Right lobe of liver (tissue), 6 donors: Measurements from ENCODE around the gene GPR3. TPM values are rescaled to one million over a fixed set of nuclear protein-coding genes. Genes with fewer than 3 reads are reported as not detected.

Experiments
- ATAC-seq, 4 donors: fragments of 200-7000 bp; cut with Tn5 transposase; one replicate each; pipeline ENCODE4 v1.9.1; 2020; ENCODE audit warnings: mild to moderate bottlenecking in 4 of 4, moderate library complexity in 4 of 4
- DNase-seq, 3 donors: peaks; one replicate each; pipeline ENCODE4 v3.0.0-alpha.2; 2020
- H3K27ac ChIP-seq, 3 donors: fragments of 200-600 bp; one replicate each; pipeline ENCODE4 v1.8.0; 2022
- H3K27me3 ChIP-seq, 2 donors: fragments of 200-600 bp; one replicate each; pipeline ENCODE4 v1.8.0; 2022
- H3K36me3 ChIP-seq, 4 donors: fragments of 200-600 bp; sonication (generic) in 1 of 4; one replicate each; pipeline versions ENCODE4 v1.5.1 to v1.8.0; 2017 to 2022; ENCODE audit warnings: control low read depth in 1 of 4
- H3K4me1 ChIP-seq, 4 donors: fragments of 200-600 bp; sonication (generic) in 1 of 4; one replicate each; pipeline versions ENCODE4 v1.5.1 to v1.8.0; 2017 to 2022; ENCODE audit warnings: control low read depth in 1 of 4
- H3K4me3 ChIP-seq, 3 donors: fragments of 200-600 bp; one replicate each; pipeline ENCODE4 v1.8.0; 2022
- H3K9me3 ChIP-seq, 4 donors: fragments of 200-600 bp; sonication (generic) in 1 of 4; one replicate each; pipeline versions ENCODE4 v1.5.1 to v1.8.0; 2017 to 2022; ENCODE audit warnings: control low read depth in 1 of 4
- POLR2A ChIP-seq: fragments of 450-650 bp; IDR thresholded peaks from one replicate; pipeline ENCODE4 v1.6.1; 2017; ENCODE audit warnings: antibody characterized with exemption, mild to moderate bottlenecking
- WGBS: methylation state at CpG from one replicate; pipeline ENCODE4 v1.1.6; 2018; ENCODE audit warnings: low coverage, low lambda C conversion rate; ENCODE audit not compliant: insufficient coverage; ENCODE audit errors: missing lambda C conversion rate; 5-methylcytosine and 5-hydroxymethylcytosine counted together
- intact Hi-C, 2 donors: fragments of 100-400 bp; cut with DNase I; formaldehyde crosslinking; loops; one replicate each; pipeline versions ENCODE4 v1.11.2 to v1.14.1; 2022
- total RNA-seq, 6 experiments: library from RNA; depleted of rRNA in 2 of 6; stranded (reverse); fragments of >200 nt in 2 of 6; fragmentation: NEBNext Ultra II Directional in 3 of 6; extraction: Animal tissue kit (Norgen Biotek cat#: 25700) in 3 of 6; gene quantifications; one replicate each; pipeline versions ENCODE4 v1.1.0 to v1.2.4, GENCODE V29; 2016 to 2023
- TF ChIP-seq, protein P1 (sequence below), 4 donors: fragments of 200-600 bp in 3 of 4; fragments of 450-650 bp in 1 of 4; IDR thresholded peaks; one replicate each; pipeline versions ENCODE4 v1.5.1 to v1.8.0; 2016 to 2022; ENCODE audit warnings: antibody characterized with exemption in 4 of 4, mild to moderate bottlenecking in 2 of 4
- donor health status: DM: no; HTN: yes; CAD: no.
- donor health status: DM: no; HTN: no; CAD: no.
- donor health status: DM: no; HTN: no; CAD: no.
- donor health status: DM: no; HTN: yes; CAD: no.
- donor health status: DM: no; HTN: yes; CAD: no.

Gene GPR3
- total RNA-seq, 6 experiments from 2014 or later, result 0.19 to 0.43 TPM; not detected in 4

DNA sequence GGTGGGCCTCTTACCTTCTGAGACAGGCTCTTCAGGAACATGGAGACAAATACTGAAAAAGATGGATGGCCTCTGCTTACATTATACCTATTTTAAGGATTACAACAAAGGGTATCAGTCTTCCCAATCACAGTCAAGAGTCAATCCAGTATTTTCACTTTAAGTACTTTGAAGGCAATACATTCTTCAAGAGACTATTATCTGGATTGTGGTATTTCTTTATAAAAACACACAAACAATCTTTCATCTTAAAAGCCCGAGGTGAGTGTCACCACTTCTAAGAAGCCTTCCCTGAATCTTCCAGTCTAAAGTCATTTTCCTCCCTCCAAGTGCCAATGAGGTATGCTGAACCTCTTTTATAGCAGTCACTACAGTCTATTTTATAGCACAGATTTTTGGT lies 52.2 kb downstream of the GPR3 start:
- intact Hi-C loops, result no loop called here
- WGBS, result 53% methylated on average over 1 of the region's 1 CpG
- no peak overlapping the region for H3K27ac ChIP-seq
- H3K36me3 ChIP-seq, result no peaks in the 10 kb centered on the region
- H3K9me3 ChIP-seq, result no peaks in the 10 kb centered on the region
- H3K27me3 ChIP-seq, result no peaks in the 10 kb centered on the region
- no peak for DNase-seq
- no peak for TF ChIP-seq POLR2A
- TF ChIP-seq, protein P1, sequence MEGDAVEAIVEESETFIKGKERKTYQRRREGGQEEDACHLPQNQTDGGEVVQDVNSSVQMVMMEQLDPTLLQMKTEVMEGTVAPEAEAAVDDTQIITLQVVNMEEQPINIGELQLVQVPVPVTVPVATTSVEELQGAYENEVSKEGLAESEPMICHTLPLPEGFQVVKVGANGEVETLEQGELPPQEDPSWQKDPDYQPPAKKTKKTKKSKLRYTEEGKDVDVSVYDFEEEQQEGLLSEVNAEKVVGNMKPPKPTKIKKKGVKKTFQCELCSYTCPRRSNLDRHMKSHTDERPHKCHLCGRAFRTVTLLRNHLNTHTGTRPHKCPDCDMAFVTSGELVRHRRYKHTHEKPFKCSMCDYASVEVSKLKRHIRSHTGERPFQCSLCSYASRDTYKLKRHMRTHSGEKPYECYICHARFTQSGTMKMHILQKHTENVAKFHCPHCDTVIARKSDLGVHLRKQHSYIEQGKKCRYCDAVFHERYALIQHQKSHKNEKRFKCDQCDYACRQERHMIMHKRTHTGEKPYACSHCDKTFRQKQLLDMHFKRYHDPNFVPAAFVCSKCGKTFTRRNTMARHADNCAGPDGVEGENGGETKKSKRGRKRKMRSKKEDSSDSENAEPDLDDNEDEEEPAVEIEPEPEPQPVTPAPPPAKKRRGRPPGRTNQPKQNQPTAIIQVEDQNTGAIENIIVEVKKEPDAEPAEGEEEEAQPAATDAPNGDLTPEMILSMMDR (IDR thresholded peaks at IDR 0.05), result no peak
- no peaks in the 10 kb centered on the region for H3K4me1 ChIP-seq
- ATAC-seq, result no peak
- H3K4me3 ChIP-seq, result no peak overlapping the region

Other genes with a start within 250 kb of the GPR3 start
- 1 to 10 TPM; 1.7 to 4.3 (median 3.0) TPM for gene SLC9A1, start 237.5 kb upstream of the GPR3 start, total RNA-seq
- gene WDTC1, start 158.0 kb upstream of the GPR3 start, total RNA-seq, result 10 to 100 TPM; 17.6 to 22.7 (median 19.8) TPM
- 10 to 100 TPM; 15.1 to 22.6 (median 19.1) TPM for gene TMEM222, start 70.5 kb upstream of the GPR3 start, total RNA-seq
- 1 to 10 TPM in 1 of 6 experiments, under 1 TPM in 5; 0.37 to 1.7 (median 0.80) TPM for gene SYTL1, start 50.6 kb upstream of the GPR3 start, total RNA-seq
- gene MAP3K6, start 25.7 kb upstream of the GPR3 start, total RNA-seq, result 10 to 100 TPM in 2 of 6 experiments, 1 to 10 TPM in 4; 4.3 to 14.9 (median 5.6) TPM
- 100 to 1,000 TPM in 4 of 6 experiments, 10 to 100 TPM in 2; 81.6 to 213 (median 111) TPM for gene FCN3, start 17.8 kb upstream of the GPR3 start, total RNA-seq
- gene CD164L2, start 9.3 kb upstream of the GPR3 start, total RNA-seq, result under 1 TPM in 1 of 6 experiments, not detected in 5; 0.86 TPM
- 10 to 100 TPM; 18.4 to 38.1 (median 26.5) TPM for gene WASF2, start 97.5 kb downstream of the GPR3 start, total RNA-seq
- gene AHDC1, start 211.5 kb downstream of the GPR3 start, total RNA-seq, result 10 to 100 TPM in 3 of 6 experiments, 1 to 10 TPM in 3; 5.5 to 21.3 (median 10.9) TPM
- 1 to 10 TPM; 2.5 to 10.0 (median 6.3) TPM for gene FGR, start 242.6 kb downstream of the GPR3 start, total RNA-seq